Activated effector memory CD4-positive, alpha-beta T cell treated with anti-CD3 and anti-CD28 coated beads, Interleukin-2, amount 50 U/mL, for 16 hours (primary cell): ENCODE measurements around the gene VTN.

Experiments used
- DNase-seq: peaks from one replicate; pipeline ENCODE4 v3.0.0-alpha.2; 2020

Gene VTN

GRCh38 chr17:28368306-28368831 is 1.7 kb downstream of the VTN start:
- DNase-seq = no peak

GRCh38 chr17:28367641-28368305 is 2.3 kb downstream of the VTN start:
- DNase-seq = no peak

GRCh38 chr17:28366605-28367004 is 3.5 kb downstream of the VTN start:
- no peak for DNase-seq

DNA sequence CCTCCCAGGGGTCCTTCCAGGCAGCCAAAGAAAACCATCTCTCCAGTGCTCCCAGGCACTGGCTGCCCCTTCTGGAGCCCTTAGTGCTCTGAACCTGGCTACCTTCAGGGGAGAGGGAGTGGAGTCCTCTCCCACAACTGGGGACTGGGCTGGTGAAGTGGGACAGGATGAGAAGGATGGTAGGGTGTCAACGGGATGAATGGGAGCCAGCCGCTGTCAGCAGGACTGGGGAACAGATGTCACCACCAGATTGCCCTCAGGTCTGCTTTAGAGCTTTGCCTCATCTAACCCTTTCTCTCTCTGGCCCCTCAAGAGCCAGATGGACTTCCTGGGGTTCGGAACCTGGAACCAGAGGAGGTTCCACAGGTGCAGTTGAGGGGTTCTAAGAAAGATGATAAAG is 4.6 kb downstream of the VTN start:
- no peak for DNase-seq

GRCh38 chr17:28364665-28365363 is 5.3 kb downstream of the VTN start, which contains the start of gene SEBOX:
SEBOX (minus strand) TSS chr17:28365199; CDS start chr17:28365151, 48 bp downstream.
- no peak for DNase-seq

DNA sequence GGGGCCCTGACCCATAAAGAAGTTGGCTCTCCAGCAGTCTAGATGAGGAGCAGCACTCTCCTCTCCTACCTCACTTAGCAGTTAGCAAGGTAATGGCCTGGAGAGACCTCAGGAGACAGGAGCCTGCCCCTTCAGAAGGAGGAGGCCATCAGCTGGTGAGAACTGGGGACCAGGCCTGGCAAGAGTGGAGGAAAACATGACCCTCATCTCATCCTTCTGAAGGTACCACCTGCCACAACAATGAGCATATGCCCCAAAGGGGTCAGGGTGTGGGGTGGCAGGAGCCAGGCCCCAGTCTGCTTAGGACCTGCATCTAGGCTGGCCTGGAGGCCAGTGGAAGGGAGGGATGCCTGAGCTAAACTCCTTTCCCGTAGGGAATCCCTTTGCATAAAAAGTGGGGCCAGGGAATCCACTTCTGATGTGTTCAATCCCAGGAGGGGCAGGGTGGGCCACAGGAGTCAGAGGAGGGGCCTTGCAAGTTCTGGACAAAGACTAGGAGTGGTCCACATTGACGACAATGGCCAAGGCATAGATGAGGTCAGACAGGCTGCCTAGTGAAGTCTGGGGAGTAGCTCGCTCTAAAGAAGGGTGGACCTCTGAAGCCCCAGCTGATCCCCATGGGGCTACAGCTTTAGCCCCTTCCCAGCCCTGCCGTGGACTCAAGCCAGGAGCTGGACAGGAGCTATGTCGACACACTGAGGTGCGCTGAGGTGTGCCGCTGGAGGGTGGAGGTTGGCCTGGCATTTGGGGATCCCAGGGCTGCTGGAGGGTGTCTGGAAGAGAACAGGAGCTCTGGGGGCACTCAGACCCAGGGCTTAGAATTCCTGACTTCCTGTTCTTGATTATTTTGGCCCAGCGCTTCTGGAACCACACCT is 6.1 kb downstream of the VTN start:
- no peak for DNase-seq

- DNase-seq = no peak
Observed at GRCh38 chr17:28363186-28363585, 6.9 kb downstream of the VTN start.

GRCh38 chr17:28357901-28358197 is 12.3 kb downstream of the VTN start:
- DNase-seq = no peak

- peak; percentile 99 for DNase-seq
Observed at GRCh38 chr17:28357061-28357900, 12.8 kb downstream of the VTN start, which contains the start of gene POLDIP2. POLDIP2 (minus strand) TSS chr17:28357527; CDS start chr17:28357448, 79 bp downstream.

GRCh38 chr17:28350271-28350670 is 19.8 kb downstream of the VTN start:
- DNase-seq = no peak

DNA sequence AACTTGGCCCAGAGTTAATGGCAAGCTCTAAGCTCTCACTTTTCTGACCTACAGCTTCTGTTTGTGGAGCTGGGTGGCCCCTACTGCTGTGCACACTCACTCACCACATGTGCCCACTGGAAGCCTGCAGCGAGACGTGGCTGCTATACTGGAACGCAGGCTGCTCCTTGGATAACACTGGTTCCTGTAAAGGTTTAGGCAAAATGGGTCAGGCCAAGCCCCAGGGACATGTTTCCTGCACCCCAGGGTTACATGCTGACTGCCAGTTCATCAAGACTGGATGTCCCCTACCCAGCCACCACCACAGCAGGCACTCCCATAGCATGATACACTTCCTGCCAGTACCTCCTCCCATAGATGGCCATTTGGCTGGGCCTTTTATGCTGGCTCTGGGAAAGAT is 21.1 kb downstream of the VTN start:
- DNase-seq = peak; percentile 57

- peak; percentile 33 for DNase-seq
Observed at GRCh38 chr17:28347261-28347891, 22.7 kb downstream of the VTN start.

DNA sequence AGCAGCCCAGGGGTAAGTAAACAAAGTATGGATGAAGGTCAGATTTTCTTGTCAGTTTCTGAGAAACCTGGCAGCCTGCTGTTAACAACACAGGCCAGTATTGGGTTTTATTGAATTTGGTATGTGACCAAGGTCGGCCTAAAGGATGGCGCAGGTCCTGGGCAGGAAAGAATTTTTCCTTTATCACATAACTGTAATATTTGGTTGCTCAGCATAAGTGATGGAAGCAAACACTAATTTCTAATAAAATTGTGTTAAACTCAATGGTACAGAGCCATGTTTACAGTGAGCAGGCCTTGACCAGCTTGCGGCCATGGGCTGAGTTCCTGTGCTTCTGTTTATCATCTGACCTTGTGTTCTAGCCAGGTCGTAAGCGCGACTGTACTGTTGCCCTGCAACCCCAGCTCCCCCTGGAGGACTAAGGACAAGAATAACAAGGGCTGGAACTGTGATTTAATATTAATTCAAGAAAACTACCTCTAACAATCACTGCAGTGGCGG is 23.3 kb downstream of the VTN start:
- DNase-seq = no peak

- no peak for DNase-seq
Observed at GRCh38 chr17:28346199-28346580, 23.9 kb downstream of the VTN start.

GRCh38 chr17:28345419-28346198 is 24.5 kb downstream of the VTN start:
- DNase-seq = no peak

GRCh38 chr17:28344435-28344901 is 25.6 kb downstream of the VTN start:
- no peak for DNase-seq

DNA sequence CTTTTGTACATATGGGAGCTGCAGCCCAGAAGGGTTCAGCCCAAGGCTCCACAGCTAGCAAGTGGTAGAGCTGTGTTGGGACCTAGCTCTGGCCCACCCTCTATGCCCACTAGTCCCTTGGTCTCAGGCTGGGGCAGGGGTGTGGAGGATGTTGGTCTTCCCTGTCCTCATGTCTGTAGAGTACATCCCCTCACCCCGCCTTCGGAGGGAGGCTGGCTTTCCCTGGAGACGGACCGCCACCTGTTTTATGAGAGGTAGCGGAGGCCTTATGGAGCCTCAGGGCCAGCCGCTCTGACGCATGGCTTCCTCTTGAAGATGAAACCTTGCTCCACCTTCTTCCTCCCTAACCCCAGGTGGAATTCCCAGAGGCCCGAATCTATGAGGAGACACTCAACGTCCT is 26.1 kb downstream of the VTN start:
- no peak for DNase-seq

DNA sequence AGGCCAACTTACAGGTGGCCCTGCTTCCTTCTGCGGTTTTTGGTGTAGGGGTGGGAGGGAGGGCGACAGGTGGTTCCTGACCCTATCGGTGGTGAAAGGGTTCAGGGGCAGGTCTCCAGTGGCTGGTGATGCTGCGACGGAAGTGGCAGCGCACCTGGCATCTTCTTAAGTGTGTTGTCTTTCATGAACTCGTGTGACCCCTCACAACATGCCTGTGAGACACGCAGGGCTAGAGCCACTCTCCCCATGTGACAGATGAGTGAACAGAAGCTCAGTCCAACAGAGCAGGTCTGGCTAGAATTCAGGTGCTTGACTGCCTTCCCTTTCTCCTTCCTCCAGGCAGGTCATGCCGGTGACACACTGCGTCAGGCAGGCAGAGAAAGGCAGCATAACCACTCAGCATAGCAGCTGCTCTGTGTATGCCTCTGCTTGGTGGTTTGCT is 26.6 kb downstream of the VTN start:
- no peak for DNase-seq

DNA sequence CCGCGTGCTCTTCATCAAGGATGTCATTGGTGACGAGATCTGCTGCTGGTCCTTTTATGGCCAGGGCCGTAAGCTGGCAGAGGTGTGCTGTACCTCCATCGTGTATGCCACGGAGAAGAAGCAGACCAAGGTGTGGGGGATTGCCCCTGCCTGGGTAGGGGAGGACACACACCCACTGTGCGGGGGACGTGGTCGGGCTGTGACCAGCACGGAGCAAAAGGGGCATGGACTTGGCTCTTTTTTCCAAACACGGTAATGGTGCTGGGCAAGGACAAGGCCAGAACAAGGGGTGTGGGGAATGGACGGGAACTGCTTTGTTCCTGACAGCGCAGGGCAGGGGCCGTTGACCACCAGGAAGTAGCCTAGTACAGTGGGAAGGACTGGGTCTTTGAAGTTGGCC is 27.8 kb downstream of the VTN start:
- no peak for DNase-seq

DNA sequence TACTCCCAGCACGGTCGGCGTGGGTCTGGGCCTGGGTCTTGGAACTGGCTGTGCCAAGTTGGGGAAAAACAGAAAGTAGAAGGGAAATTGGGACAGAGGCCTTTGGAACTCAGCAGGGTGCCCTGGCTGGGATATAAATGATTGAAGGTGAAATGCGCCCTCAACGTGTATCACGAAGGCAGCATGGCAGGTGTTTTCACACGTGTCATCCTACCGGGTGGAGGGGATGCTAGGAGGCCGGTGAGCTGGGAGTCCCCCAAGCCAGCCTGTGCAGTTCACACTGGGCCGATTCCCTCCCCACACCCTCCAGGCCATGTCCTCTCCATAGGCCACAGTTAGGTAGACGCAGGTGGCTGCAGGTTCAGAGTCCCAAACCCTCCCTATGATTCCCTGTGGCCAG is 28.6 kb downstream of the VTN start:
- DNase-seq = no peak

DNA sequence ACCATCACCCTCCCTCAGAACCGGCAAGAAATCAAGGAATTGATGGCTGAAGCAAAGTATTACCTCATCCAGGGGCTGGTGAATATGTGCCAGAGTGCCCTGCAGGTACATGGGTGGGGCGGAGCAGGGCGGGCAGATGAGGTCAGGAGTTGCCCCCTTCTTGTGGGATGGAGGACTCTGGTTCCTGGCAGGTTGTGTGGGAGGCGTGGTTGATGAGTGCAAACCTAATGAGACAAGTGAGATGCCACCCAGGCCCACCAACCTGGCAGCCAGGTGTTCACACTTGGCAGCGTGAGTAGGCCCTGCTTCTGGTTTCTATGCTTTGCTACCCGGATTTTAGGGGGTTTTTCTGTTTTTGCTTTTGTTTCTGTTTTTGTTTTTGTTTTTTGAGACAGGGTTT is 29.7 kb downstream of the VTN start:
- no peak for DNase-seq
